HG03095 (cell line): ENCODE measurements around the gene BCL11A.
"Not testable (repeated sequence)": the region's sequence is repeated elsewhere in the genome, so short reads cannot be mapped to it uniquely, and the experiment has no call there.

Experiments
- ATAC-seq: cut with Tn5 transposase; IDR thresholded peaks from one replicate; pipeline ENCODE4 v1.9.1; 2021; ENCODE audit warnings: moderate library complexity; ENCODE audit not compliant: unreplicated experiment

Gene BCL11A

GRCh38 chr2:60440079-60440766, 113.2 kb downstream of the BCL11A start:
- no peak for ATAC-seq

GRCh38 chr2:60439219-60439974, 114.1 kb downstream of the BCL11A start:
- peak; percentile 96 for ATAC-seq

DNA sequence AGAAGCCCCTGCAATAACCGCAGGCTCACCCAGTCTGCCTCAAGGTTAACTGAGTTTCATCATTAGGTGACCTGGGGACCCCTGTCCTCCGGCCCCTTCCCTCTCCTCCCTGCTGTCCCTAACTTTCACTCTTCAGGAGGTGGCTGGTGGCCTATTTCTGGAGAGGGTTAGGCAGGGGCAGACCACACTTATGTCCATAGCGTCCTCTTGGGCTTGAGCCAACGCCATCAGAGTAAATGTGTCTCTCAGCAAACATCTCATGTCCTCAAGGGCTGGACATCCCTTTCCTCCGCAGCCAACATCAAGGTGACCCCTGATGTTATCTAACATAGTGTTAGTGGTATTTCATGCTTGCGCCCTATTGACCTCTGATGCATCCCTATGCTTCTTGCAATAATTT, 114.8 kb downstream of the BCL11A start:
- ATAC-seq, result no peak

DNA sequence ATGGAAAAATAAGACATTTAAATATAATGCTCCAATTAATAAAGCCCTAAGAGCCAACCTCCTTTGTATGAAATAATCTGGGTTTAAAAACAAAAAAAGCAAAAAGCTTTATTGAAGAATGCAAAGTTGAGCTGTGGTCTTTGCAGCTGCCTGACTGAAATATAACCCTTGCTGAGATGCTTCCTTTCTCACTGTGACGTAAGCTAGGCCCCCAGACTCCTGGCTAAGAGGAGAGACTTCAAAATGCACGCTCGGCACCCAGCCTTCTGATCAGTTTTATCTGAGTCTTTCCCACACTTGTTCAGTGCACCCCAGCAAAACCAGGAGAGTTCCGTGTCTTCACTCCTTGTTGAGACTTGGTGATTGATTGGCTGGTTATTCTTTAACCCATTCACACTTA, 115.3 kb downstream of the BCL11A start:
- ATAC-seq, result no peak

DNA sequence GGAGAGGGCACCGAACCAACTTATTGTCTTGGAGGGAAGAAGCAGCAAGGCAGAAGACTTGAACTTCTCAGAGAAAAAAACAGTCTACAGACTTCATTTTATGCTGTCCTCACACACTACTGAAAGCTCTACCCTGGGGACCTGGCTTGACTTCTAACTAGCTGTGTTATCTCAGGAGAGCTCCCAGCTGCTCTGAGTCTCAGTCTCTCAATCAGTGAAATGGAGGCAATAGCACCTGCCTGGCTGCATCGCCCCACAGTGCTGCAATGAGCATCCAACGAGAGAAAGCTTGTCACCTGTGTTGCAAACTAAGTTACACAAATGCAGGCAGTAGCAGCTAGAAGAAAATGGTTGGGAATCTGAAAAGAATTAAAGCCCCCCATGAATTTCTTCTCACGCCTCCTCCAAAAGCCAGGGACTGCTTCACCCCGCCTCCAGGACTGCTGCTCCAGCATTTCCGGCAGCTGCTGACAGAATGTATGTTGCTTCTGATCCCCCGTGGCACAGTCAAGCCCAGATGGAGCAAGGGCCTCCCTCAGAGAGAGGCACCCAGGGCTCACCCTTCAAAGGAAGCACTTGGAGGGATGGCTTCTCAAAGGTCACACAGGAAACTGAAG, 116.3 kb downstream of the BCL11A start:
- ATAC-seq, result no peak

DNA sequence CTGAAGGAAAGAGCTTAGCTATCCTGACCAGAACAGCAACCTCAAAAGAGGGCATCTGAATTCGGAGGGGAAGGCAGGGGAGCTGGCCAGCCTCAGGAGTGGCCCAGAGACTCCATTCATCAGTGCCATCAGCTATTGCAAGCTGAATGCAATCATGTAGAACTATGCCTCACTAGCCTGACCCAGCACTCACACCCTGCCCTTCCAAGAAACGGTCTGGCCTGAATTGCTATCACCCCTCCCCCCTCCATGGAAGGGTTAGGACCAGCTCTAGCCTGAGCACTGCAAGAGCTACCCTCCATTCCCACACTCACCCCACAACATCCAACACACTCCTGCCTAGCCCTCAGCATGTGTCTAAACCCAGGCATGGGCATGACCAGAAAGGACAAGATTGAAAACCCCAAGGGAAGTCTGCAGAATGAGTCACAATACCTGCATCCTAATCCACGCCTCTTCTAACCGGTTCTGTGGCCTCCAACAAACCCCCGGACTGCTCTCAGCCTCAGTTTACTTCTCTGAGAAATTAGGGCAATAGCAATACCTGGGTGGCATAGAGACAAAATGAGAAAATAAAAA, 120.3 kb downstream of the BCL11A start:
- no peak for ATAC-seq

DNA sequence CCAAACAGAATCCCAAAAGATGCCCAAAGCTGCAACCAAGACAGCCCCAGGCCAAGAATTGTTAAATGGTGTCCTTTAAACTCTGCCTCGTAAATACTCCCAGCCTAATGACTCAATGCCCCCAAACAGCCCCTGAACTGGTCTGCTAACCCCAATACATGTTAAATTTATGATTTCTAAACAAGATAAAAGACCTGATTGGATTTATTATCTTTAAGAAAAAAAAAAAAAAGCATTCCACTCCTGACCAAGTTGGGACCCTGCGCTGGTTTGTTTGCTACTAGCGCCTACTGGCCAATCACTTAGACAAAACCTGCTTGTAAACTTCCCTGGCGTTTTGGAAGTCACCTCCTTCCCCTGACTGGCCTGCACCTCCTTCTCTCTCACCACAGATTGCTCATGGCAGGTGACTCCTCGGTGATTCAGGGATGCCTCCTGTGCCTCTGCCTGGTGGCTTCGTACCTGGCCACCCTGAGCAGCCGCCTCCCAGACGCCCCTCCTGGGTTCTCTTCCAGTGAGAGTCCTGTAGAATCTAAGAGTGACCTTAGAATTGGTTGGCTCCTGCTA, 121.3 kb downstream of the BCL11A start:
- ATAC-seq, result no peak

- ATAC-seq, result no peak
Observed at GRCh38 chr2:60429681-60430080, 123.8 kb downstream of the BCL11A start.

DNA sequence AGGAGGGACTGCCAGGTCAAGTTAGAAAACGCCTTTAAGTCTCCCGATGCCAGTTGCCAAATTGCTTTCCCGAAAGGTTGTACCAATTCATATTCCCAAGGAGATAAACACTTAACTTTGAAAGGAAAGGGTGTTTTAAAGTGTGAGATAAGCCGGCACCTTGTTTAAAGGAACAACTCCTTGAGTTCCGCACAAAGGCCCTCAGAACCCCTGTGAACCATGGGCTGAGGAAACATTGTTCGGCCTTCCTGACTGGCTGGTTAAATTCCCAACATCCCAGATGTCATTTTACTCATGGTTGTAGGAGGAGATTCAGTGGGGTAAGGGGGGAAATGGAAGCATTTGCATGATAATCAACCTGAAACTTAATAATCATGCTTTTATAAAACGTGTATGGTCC, 126.6 kb downstream of the BCL11A start:
- ATAC-seq, result no peak

DNA sequence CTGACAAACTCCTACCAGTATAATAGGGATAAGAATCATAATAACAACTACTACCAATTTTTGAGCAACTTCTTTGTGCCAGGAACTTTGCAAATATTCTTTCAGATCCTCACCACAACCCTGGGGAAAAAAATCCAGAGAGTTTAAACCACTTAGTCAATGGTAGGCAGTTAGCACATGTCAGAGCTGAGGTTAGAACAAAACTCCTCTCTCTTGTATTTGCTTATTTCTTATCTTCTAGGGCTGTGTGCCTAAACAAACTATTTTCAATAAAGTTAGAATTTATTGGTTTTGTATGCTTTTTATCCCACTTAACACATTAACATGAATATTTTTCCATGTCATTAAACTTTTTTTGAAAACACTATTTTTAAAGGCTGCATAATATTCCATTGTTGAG, 127.1 kb downstream of the BCL11A start:
- no peak for ATAC-seq

GRCh38 chr2:60424233-60424632, 129.2 kb downstream of the BCL11A start:
- no peak for ATAC-seq

DNA sequence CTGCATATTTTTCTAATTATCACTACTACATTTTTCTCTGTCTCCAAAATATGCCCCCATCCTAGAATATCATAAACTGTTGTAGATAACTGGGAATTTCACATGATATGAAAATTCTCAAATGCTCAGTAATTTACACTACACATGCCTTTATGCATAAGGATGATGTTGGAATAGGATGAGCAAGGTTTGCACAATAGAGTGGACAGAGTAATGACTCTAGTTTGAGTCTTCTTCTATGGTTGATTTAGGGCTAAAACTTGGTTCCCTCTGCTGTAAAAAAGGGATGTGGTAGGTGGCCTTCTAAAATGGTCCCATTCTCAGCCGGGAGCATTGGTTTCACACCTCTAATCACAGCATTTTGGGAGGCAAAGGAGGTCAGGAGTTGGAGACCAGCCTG, 129.9 kb downstream of the BCL11A start:
- no peak for ATAC-seq

DNA sequence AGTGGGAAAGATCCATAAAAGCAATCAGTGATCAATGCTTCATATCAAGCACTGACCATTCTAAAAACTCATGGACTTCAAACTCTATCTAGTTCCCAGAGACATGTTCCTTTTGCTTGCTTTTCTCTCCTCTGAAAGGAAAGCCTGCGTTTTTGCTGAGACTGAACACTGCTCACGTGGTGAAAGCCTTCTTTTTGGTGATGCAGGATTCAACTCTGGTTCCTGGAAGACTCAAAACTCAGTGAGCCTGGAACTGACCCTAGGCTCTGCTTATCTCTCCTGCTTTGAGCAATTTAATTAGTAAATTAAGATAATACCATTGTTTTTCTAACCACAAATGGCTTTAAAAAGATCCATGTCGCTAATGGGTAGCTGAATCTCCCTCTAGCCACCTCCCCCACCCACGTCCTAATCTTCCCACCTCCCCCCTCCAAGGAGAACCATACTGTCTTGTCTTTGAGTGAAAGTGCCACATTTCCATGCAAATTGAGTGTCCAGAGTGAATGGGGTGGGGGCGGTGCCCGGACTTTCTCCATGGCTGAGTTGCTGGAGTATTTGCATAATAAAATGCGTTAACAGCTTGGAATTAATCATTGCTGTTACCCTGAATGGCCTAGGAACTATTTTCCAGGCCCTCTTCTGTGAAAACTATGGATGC, 130.5 kb downstream of the BCL11A start:
- ATAC-seq, result no peak

GRCh38 chr2:60417210-60417609, 136.2 kb downstream of the BCL11A start:
- not testable (repeated sequence) for ATAC-seq

DNA sequence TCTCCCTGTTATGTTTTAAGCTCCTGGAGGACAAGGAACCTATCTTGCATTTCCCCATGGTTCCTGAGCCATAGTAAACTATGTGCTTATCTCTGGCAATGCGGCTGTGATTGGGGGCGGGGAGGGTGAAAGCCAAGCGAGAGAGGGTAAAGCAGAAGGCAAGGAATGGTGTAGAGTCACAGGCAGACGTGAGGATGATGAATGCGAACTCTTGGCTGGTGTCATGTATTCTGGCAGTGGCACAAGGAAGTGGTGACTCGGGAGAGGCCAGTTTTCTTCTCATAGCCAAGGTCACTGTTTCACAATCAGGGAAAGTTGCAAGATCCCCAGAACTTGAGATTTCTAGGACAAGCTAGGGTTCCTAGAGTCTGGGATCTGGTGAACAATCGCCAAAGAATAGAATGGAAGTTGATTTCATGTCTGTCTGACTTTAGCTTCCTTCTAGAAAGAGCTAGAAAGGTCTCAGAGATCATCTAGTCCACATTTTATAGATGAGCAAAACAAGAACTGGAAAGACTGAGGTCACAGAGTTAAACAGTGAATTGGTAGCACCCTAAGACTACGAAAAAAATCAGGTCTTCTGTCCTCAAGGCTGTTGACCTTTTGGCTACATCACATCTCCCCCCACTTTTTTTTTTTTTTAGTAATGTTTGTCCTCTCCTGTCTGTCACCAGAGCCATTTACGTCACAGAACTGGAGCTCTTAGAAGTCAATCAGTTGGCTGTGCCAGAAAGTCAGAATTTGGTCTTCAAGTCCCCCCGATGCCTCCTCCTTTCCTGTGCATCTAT, 137.0 kb downstream of the BCL11A start:
- no peak for ATAC-seq

GRCh38 chr2:60415814-60416213, 137.6 kb downstream of the BCL11A start:
- ATAC-seq, result no peak

GRCh38 chr2:60414495-60415138, 138.8 kb downstream of the BCL11A start:
- no peak for ATAC-seq

GRCh38 chr2:60413814-60414168, 139.7 kb downstream of the BCL11A start:
- ATAC-seq, result peak; percentile 89

DNA sequence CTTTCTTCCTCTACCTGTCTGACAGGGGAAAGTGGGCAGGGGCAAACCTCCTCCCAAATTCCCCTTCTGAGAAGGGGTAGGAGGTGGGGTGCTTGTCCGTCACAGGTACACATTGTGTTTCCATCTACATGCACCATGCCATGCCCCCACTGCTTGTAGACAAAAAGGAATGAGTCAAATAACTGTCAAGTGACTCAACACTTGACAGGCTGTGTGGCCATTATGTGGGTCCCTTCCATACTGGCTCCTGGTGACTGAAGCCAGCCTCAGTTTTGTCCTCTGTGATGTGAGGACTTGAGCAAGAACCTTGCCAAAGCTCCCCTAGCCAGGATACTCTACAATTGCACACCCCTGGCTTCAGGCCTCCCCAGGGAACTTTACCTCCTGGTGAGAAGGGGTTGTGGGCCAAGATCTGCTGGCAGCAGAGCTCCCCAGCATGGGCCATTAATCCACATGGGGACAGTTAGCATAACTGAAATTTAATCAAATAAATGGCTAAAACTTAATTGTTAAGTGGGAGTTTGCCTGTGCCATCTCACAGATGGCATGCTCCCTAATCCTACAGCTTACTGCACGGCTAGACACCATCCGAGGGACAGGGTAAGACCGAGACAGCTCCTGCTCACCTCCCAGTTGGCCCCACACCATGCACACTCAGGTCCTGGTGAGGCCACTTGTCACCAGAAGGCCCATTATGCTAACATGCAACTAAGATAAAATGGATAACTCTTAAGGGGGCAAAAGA, 140.2 kb downstream of the BCL11A start:
- ATAC-seq, result no peak
